Adrenal gland (tissue), 5 donors: ENCODE results near the gene TSPAN15.

Experiments
- POLR2A ChIP-seq, 2 donors: fragments of 450-650 bp; IDR thresholded peaks; one replicate each; pipeline ENCODE4 v1.6.1; 2017; ENCODE audit warnings: antibody characterized with exemption in 2 of 2, mild to moderate bottlenecking in 2 of 2, moderate library complexity in 1 of 2
- TF ChIP-seq, protein P1 (sequence below), 6 experiments: fragments of 450-650 bp in 4 of 6; fragments of 200-600 bp in 2 of 6; sonication (generic) in 1 of 6; IDR thresholded peaks; 1 replicate in 5 of 6; 2 replicates in 1 of 6; pipeline versions ENCODE4 v1.5.1 to v1.8.0; 2016 to 2021; ENCODE audit warnings: antibody characterized with exemption in 6 of 6, mild to moderate bottlenecking in 2 of 6, moderate library complexity in 1 of 6
- donor health status: DM: no; HTN: no; CAD: no.

DNA sequence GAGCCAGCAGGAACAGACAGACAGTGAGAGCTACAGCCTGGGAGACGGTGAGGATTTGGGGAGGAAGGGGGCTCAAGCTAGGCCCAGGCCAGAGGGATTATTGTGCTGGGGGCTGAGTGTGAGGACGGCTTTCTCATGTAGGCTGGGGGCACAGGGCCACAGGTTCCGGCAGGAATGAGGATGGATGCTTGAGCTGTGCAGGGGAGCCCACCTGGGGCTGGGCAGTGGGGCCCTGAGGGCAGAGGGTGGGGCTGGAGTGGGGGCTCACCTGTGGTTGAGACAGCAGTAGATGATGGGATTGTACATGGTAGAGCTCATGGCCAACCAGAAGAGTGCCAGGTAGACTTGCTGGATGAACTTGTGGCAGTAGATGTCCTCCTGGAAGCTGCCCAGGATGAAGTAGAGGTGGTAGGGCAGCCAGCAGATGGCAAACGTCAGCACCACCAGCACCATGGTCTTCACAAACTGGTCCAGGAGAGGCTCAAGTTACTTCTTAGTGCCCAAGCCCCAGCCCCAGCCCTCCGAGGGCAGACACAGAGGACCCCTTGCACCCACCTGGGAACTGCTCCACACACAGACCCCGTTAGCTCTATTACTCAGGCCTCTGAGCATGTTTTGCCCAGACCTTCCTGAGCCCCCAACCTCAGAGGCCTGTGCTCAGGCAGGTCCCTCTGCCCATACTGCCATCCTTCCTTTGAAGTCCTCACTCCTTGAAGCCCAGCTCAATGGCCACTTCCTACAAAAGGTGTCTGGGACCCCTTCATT lies 44.3 kb upstream of the TSPAN15 start:
- no peak for TF ChIP-seq POLR2A (IDR thresholded peaks at IDR 0.05)
- TF ChIP-seq, protein P1, sequence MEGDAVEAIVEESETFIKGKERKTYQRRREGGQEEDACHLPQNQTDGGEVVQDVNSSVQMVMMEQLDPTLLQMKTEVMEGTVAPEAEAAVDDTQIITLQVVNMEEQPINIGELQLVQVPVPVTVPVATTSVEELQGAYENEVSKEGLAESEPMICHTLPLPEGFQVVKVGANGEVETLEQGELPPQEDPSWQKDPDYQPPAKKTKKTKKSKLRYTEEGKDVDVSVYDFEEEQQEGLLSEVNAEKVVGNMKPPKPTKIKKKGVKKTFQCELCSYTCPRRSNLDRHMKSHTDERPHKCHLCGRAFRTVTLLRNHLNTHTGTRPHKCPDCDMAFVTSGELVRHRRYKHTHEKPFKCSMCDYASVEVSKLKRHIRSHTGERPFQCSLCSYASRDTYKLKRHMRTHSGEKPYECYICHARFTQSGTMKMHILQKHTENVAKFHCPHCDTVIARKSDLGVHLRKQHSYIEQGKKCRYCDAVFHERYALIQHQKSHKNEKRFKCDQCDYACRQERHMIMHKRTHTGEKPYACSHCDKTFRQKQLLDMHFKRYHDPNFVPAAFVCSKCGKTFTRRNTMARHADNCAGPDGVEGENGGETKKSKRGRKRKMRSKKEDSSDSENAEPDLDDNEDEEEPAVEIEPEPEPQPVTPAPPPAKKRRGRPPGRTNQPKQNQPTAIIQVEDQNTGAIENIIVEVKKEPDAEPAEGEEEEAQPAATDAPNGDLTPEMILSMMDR (IDR thresholded peaks at IDR 0.05), result no peak
